Kidney epithelial cell (primary cell): ENCODE data around the gene CFAP52. TPM values are rescaled to one million over a fixed set of nuclear protein-coding genes. Genes with fewer than 3 reads are reported as not detected.

ENCODE experiments used
- DNase-seq: peaks from one replicate; pipeline ENCODE4 v3.0.0-alpha.2; 2010; ENCODE audit warnings: low read depth
- H3K27me3 ChIP-seq: 2 replicates; pipeline ENCODE4 v1.6.0; 2011; ENCODE audit warnings: low read length; ENCODE audit not compliant: control insufficient read depth, insufficient read depth
- H3K36me3 ChIP-seq: 2 replicates; pipeline ENCODE4 v1.5.1; 2011; ENCODE audit warnings: low read length; ENCODE audit not compliant: control insufficient read depth, insufficient read depth
- H3K4me3 ChIP-seq: 2 replicates; pipeline ENCODE4 v1.5.1; 2011; ENCODE audit warnings: low read depth, mild to moderate bottlenecking, control low read depth, low read length
- CTCF ChIP-seq: IDR thresholded peaks from 2 replicates; pipeline ENCODE4 v1.5.1; 2011; ENCODE audit warnings: mild to moderate bottlenecking, moderate library complexity, low read length, control low read depth, inconsistent platforms; ENCODE audit not compliant: insufficient read depth, poor library complexity, severe bottlenecking
- total RNA-seq: library from RNA; depleted of rRNA; stranded (reverse); fragments of >200 nt; gene quantifications from 2 replicates; pipeline ENCODE4 v1.2.3, GENCODE V29; 2015

CFAP52 gene
- total RNA-seq, result not detected in 2 replicates

- Histone ChIP-seq H3K36me3 (no peaks in the 10 kb centered on the region), H3K4me3 (peak within 1 kb of the TSS; percentile 69), H3K27me3 (no peaks in the 10 kb centered on the region)
- TF ChIP-seq CTCF, result peak; percentile 85
- DNase-seq, result no peak
Observed at GRCh38 chr17:9576521-9577372, at the start of gene CFAP52. CFAP52 (plus strand) TSS chr17:9576642; CDS start chr17:9576696, 54 bp downstream.

- H3K27me3 ChIP-seq, result no peaks in the 10 kb centered on the region
- no peak overlapping the region for H3K4me3 ChIP-seq
- no peaks in the 10 kb centered on the region for H3K36me3 ChIP-seq
- DNase-seq, result no peak
- TF ChIP-seq CTCF, result no peak
Observed at GRCh38 chr17:9527788-9528187, 48.7 kb upstream of the CFAP52 start.

GRCh38 chr17:9529033-9529700 is 47.3 kb upstream of the CFAP52 start:
- Histone ChIP-seq H3K4me3 (no peak overlapping the region), H3K36me3 (no peaks in the 10 kb centered on the region), H3K27me3 (no peaks in the 10 kb centered on the region)
- DNase-seq, result no peak
- TF ChIP-seq CTCF, result peak; percentile 60

GRCh38 chr17:9531034-9531433 is 45.4 kb upstream of the CFAP52 start:
- no peaks in the 10 kb centered on the region for H3K36me3 ChIP-seq
- H3K27me3 ChIP-seq, result no peaks in the 10 kb centered on the region
- no peak overlapping the region for H3K4me3 ChIP-seq
- no peak for TF ChIP-seq CTCF
- no peak for DNase-seq

GRCh38 chr17:9532715-9533114 is 43.7 kb upstream of the CFAP52 start:
- TF ChIP-seq CTCF, result no peak
- no peak for DNase-seq

GRCh38 chr17:9533441-9533840 is 43.0 kb upstream of the CFAP52 start:
- no peaks in the 10 kb centered on the region for H3K27me3 ChIP-seq
- H3K36me3 ChIP-seq, result no peaks in the 10 kb centered on the region
- TF ChIP-seq CTCF, result no peak
- no peak overlapping the region for H3K4me3 ChIP-seq
- DNase-seq, result no peak

More at GRCh38 chr17:9532715-9533114, 43.7 kb upstream of the CFAP52 start:
- H3K4me3 ChIP-seq, result no peak overlapping the region
- H3K36me3 ChIP-seq, result no peaks in the 10 kb centered on the region
- no peaks in the 10 kb centered on the region for H3K27me3 ChIP-seq
